GM18909 (cell line): ENCODE data around the gene ANKRD9.
A peak's percentile ranks its signal among the peaks of the same experiment; 100 is the strongest.
"Not testable (repeated sequence)": the region's sequence is repeated elsewhere in the genome, so short reads cannot be mapped to it uniquely, and the experiment has no call there.

Source experiments
- ATAC-seq: cut with Tn5 transposase; IDR thresholded peaks from one replicate; pipeline ENCODE4 v1.9.1; 2021; ENCODE audit warnings: mild to moderate bottlenecking; ENCODE audit not compliant: unreplicated experiment, poor library complexity

Gene ANKRD9, protein sequence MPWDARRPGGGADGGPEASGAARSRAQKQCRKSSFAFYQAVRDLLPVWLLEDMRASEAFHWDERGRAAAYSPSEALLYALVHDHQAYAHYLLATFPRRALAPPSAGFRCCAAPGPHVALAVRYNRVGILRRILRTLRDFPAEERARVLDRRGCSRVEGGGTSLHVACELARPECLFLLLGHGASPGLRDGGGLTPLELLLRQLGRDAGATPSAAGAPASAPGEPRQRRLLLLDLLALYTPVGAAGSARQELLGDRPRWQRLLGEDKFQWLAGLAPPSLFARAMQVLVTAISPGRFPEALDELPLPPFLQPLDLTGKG

GRCh38 chr14:102509746-102510615, at the start of gene ANKRD9:
TSS of gene ANKRD9 (minus strand) at chr14:102509776. CDS start at chr14:102507889, 1,887 bp downstream.
- ATAC-seq = peak; percentile 82

DNA sequence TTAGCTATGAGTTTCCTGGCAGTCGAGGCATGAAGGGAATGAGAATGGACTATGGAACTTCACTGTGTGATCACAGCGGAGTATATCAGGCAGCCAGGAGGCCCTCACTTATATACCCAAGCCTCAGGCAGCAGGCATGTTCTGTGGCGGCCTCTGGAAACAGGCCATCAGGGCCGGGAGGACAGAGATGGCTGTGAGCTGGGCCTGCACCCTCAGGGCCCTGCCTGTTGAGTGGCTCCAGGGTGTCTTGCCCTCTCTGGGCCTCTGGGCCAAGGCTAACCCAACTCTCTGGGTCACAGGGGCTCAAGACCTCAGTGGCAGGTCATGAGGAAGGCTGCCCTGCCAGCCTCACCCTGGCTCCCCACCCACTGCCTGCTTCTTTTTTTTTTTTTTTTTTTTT, 49.0 kb upstream of the ANKRD9 start:
- ATAC-seq = no peak

GRCh38 chr14:102557434-102558226, 48.1 kb upstream of the ANKRD9 start:
- ATAC-seq = no peak

DNA sequence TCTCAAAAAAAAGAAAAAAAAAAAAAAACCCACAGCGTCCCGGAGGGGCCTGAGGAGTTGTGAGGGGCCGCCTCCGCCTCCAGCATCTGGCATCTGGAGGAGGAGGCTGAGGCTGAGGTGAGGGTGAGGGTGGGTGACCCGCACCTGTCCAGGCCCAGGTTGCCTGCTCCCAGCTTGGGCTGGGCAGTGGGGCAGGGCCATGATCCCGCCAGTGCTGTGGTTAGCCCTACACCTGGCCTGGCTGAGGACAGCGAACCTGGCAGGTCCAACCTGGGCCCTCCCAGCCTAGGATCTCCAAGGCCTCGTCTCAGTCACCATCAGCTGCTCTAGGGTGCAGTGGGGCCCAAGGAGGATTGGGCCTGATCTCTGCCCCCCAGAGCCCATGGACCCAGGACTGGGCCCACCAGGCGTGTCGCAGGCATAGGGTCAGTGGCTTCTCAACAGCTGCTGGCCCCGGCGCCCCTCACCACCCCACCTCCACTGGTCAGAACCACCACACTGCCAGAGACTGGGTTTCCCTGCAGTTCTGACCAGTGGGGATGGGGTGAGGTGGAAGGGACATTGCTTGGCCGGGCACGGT, 46.6 kb upstream of the ANKRD9 start:
- ATAC-seq = no peak

DNA sequence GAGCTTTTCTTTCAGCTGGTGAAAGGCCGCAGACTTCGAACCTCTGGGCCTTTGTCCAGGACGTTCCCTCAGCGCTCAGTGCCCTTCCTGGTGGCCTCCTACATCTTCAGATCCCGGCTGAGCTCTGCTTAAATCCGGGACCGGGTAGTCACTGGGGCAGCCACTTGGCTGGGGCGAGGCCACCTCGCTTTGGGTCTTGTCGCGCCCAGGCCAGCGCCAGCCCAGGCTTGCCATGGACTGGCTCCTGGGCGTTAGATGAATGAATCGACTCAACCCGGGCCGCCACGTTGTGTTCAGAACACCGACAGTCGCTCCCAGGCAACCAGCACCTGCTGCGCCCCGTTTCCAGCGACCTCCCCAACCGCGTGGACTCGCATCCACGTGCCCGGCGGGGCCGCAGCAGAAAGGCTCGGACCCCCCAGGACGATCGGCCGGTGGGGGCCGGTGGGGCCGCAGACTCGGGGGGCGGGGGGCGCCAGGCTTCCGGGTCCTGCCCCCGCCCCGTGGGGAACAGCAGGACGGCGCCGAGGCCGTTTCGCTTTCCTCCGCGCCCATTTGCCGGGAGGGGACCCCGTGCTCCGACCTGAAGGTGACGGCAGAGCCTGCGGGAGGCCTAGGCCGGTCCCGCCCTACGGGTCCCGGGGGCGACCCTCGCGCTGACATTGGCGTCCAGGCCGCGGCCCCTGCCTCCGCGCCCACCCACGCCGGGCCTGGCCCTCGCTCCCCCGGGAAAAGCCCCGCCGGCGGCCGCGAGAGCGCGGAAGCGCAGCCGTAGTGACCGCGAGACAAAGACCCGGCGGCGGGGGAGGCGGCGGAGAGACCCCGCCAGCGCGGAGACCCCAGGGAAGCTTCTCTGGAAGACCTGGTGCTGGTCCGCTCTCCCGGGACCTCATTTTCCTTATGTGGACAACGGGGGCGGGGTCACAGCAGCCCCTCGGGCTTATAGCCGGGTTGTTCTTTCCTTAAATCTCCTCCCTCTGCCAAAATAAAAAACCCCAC, 45.5 kb upstream of the ANKRD9 start:
- ATAC-seq = peak; percentile 48

DNA sequence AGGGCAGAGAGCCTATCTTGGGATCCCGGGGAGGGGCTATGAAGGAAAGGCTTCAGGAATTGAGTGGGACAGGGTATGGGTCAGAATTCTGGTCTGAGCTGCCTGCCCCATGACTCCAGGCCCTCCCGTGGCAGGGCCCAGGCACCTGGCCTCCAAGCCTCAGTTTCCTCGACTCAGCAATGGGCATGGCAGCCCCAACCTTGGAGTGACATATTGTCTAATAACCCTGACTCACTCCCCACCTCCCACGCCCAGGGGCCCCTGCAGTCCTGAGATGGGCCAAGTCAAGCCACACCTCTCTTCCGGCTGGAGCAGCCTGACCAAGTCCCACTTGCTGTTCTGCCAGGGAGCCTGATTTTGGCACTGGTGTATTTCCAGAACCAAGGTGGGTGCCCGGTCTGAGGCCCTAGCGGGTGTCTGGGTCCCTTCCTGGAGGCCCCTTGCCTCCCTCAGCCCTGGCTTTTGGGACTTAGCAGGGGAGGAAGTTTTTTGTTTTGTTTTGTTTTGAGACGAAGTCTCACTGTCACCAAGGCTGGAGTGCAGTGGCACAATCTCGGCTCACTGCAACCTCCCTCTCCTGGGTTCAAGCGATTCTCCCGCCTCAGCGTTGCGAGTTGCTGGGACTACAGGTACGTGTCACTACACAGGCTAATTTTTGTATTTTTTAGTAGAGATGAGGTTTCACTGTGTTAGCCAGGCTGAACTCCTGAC, 42.6 kb upstream of the ANKRD9 start:
- ATAC-seq = no peak

DNA sequence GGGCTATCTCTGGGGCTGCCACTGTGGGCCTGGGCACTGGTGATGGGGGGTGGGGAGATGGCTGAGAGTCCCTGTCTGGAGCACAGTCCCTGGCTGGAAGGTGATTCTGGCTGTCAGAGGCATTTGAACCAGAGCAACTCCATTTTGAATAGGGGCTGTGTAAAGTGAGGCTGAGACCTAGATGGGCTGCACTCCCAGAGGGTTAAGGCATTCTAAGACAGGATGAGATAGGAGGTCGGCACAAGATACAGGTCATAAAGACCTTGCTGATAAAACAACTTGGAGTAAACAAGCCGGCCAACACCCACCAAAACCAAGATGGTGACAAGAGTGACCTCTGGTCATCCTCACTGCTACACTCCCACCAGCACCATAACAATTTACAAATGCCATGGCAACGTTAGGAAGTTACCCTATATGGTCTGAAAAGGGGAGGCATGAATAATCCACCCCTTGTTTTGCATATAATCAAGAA, 41.4 kb upstream of the ANKRD9 start:
- not testable (repeated sequence) for ATAC-seq

GRCh38 chr14:102548616-102549240, 39.2 kb upstream of the ANKRD9 start:
- no peak for ATAC-seq

- ATAC-seq = no peak
Measured at GRCh38 chr14:102545461-102546265, 36.1 kb upstream of the ANKRD9 start.

- no peak for ATAC-seq
Measured at GRCh38 chr14:102544747-102545460, 35.3 kb upstream of the ANKRD9 start.

GRCh38 chr14:102544046-102544746, 34.6 kb upstream of the ANKRD9 start:
- no peak for ATAC-seq

- ATAC-seq = no peak
Measured at GRCh38 chr14:102541771-102542170, 32.2 kb upstream of the ANKRD9 start.

- ATAC-seq = not testable (repeated sequence)
Measured at GRCh38 chr14:102541029-102541491, 31.5 kb upstream of the ANKRD9 start.

DNA sequence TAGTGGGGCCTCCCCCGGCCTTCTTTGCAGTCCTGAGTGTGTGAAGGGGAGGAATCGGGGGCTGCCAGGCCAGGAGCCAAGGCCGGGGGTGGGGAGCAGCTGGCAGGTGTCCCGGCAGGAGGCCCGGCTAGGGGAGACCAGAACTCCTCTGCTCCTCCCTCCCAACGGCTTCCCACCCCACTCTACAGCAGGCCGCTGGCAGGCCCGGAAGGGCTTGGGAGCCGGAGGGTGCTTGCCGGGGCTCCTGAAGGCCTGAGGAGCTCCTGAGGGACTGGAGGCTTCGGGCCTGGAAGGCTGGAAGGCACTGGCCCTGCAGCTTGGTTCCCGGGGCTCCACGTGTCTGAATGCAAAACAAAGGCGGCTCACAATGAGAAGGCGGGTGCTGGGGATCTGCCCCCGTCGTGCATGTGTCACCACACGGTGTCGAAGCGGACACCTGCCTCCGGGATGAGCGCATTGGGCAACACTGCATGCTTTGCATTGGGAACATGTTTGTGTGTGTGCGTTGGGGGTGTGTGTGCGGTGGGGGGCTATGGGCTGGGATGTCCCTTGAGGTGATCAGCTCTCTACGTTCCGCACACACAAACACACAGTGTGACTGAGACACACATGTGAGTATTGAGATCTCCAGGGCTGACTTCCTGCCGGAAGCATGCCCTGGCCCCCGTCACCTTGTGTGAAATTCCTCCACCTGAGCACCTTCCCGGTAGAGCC, 30.9 kb upstream of the ANKRD9 start:
- ATAC-seq = no peak
